ENCODE data around the gene ARL15.
A peak's percentile ranks its signal among the peaks of the same experiment; 100 is the strongest.

Gene ARL15

GRCh38 chr5:54205453-54205852 is 104.9 kb downstream of the ARL15 start:
- no peak for DNase-seq (ENCODE audit: low spot score)

GRCh38 chr5:54197018-54197417 is 113.4 kb downstream of the ARL15 start:
- DNase-seq (ENCODE audit: low spot score), result no peak

GRCh38 chr5:54195701-54196100 is 114.7 kb downstream of the ARL15 start:
- DNase-seq (ENCODE audit: low spot score), result no peak

GRCh38 chr5:54194318-54194717 is 116.1 kb downstream of the ARL15 start:
- peak; percentile 23 for DNase-seq (ENCODE audit: low spot score)

GRCh38 chr5:54187694-54188093 is 122.7 kb downstream of the ARL15 start:
- DNase-seq (ENCODE audit: low spot score), result no peak

GRCh38 chr5:54186912-54187445 is 123.4 kb downstream of the ARL15 start:
- no peak for DNase-seq (ENCODE audit: low spot score)

- DNase-seq (ENCODE audit: low spot score), result no peak
Measured at GRCh38 chr5:54186108-54186507, 124.3 kb downstream of the ARL15 start.

- no peak for DNase-seq (ENCODE audit: low spot score)
Measured at GRCh38 chr5:54184806-54185205, 125.6 kb downstream of the ARL15 start.

- no peak for DNase-seq (ENCODE audit: low spot score)
Measured at GRCh38 chr5:54180630-54181031, 129.7 kb downstream of the ARL15 start.

GRCh38 chr5:54178991-54179390 is 131.4 kb downstream of the ARL15 start:
- DNase-seq (ENCODE audit: low spot score), result no peak

- DNase-seq (ENCODE audit: low spot score), result peak; percentile 44
Measured at GRCh38 chr5:54178207-54178606, 132.2 kb downstream of the ARL15 start.

GRCh38 chr5:54177058-54177457 is 133.3 kb downstream of the ARL15 start:
- DNase-seq (ENCODE audit: low spot score), result no peak

- no peak for DNase-seq (ENCODE audit: low spot score)
Measured at GRCh38 chr5:54176066-54176830, 134.1 kb downstream of the ARL15 start.

- DNase-seq (ENCODE audit: low spot score), result peak; percentile 25
Measured at GRCh38 chr5:54173251-54173650, 137.1 kb downstream of the ARL15 start.

GRCh38 chr5:54171645-54172384 is 138.6 kb downstream of the ARL15 start:
- DNase-seq (ENCODE audit: low spot score), result peak; percentile 92

GRCh38 chr5:54165687-54166086 is 144.7 kb downstream of the ARL15 start:
- no peak for DNase-seq (ENCODE audit: low spot score)

- DNase-seq (ENCODE audit: low spot score), result no peak
Measured at GRCh38 chr5:54162184-54162583, 148.2 kb downstream of the ARL15 start.

- no peak for DNase-seq (ENCODE audit: low spot score)
Measured at GRCh38 chr5:54160329-54160728, 150.0 kb downstream of the ARL15 start.

GRCh38 chr5:54159893-54160195 is 150.5 kb downstream of the ARL15 start:
- no peak for DNase-seq (ENCODE audit: low spot score)

- peak; percentile 32 for DNase-seq (ENCODE audit: low spot score)
Measured at GRCh38 chr5:54159153-54159892, 151.1 kb downstream of the ARL15 start.

- no peak for DNase-seq (ENCODE audit: low spot score)
Measured at GRCh38 chr5:54156577-54156976, 153.8 kb downstream of the ARL15 start.

GRCh38 chr5:54150841-54151240 is 159.5 kb downstream of the ARL15 start:
- DNase-seq (ENCODE audit: low spot score), result no peak

GRCh38 chr5:54148858-54149257 is 161.5 kb downstream of the ARL15 start:
- no peak for DNase-seq (ENCODE audit: low spot score)

All from NAMALWA (cell line).